Measurements from ENCODE around the gene PDE7B.

PDE7B gene

DNA sequence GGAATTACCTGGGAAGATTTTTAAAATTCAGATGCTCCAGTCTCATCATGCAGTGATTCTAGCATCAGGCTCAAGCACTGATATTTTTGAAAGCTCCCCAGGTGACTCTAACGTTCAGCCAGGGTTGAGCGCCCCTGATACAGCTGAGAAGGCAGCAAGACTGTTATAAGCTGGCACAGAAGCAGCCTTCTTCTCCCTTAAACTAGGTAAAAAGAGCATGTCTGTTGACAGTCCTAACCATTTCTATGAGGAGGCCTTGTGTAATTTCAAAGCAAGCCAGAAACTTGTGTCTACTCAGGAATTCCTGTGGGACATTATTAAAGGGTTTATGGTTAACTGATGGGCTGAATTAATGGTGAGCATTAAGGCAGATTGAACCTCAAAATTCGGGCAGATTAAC lies 141.9 kb downstream of the PDE7B start:
- no peaks in the 10 kb centered on the region for H3K9me3 ChIP-seq (ENCODE audit: low read length)
- H3K9ac ChIP-seq (ENCODE audit: low read length) = no peak overlapping the region
- no peaks in the 10 kb centered on the region for H3K36me3 ChIP-seq (ENCODE audit: insufficient read depth, low read length)
- no peak overlapping the region for H3K27ac ChIP-seq (ENCODE audit: low read depth, low read length)
- no peak overlapping the region for H3K4me3 ChIP-seq (ENCODE audit: low read depth in 1 of 2, low read length in 2 of 2)
- no peaks in the 10 kb centered on the region for H3K27me3 ChIP-seq (ENCODE audit: control insufficient read depth in 1 of 2, insufficient read depth in 2 of 2, low read length in 2 of 2)
- H3K4me1 ChIP-seq (ENCODE audit: insufficient read depth, low read length) = no peaks in the 10 kb centered on the region

DNA sequence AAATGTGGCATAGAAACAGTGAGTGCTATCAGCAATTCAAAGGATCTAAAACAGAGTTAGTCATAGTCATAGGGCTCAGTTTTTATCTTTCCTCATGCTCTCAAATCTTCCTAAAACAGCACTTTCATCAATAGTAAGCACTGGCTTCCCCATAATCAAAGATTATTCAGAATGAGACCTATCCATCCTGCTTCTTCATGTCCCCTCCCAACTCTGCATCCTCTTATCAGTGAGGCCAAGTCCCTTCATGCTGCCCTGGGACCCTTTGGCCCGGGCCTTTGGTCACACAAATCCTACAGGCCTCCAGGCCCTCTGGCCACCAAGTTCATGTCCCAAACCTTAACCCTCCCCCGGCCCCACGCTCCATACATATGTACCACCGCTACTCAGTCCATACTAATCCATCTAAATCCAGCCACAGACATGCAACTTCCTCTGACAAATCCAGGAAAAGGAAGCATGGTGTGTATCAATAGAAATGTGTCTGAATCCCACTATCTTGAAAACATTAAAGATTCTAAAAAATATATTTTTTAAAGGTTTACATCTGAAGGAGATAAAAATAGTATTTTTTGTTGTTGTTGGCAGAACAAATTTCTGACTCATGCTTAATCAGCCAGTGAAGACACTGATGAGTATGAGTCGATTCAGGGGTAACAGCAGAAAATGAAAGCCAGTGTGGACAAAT lies 143.5 kb downstream of the PDE7B start:
- no peaks in the 10 kb centered on the region for H3K4me1 ChIP-seq (ENCODE audit: insufficient read depth, low read length)
- no peaks in the 10 kb centered on the region for H3K9me3 ChIP-seq (ENCODE audit: low read length)
- no peak overlapping the region for H3K27ac ChIP-seq (ENCODE audit: low read depth, low read length)
- H3K9ac ChIP-seq (ENCODE audit: low read length) = no peak overlapping the region
- no peaks in the 10 kb centered on the region for H3K27me3 ChIP-seq (ENCODE audit: control insufficient read depth in 1 of 2, insufficient read depth in 2 of 2, low read length in 2 of 2)
- H3K36me3 ChIP-seq (ENCODE audit: insufficient read depth, low read length) = no peaks in the 10 kb centered on the region
- no peak overlapping the region for H3K4me3 ChIP-seq (ENCODE audit: low read depth in 1 of 2, low read length in 2 of 2)

DNA sequence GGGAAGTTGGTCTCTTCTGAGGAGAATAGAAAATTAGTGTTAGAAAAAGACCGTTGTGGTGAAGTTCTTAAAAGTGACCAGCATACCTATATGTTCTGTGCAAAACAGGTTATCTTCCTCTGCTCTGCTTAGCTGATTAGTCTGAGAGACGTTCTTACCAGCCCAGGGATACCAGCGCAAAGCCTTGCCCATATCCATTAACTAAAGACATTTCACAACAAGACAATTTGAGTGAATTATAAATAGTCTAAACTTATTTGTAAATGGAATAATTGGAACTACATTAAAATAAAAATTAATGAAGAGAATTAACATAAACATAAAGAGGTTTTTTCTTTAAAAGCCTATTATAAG lies 144.0 kb downstream of the PDE7B start:
- no peak overlapping the region for H3K4me3 ChIP-seq (ENCODE audit: low read depth in 1 of 2, low read length in 2 of 2)
- no peak overlapping the region for H3K27ac ChIP-seq (ENCODE audit: low read depth, low read length)
- no peak overlapping the region for H3K9ac ChIP-seq (ENCODE audit: low read length)
- no peaks in the 10 kb centered on the region for H3K9me3 ChIP-seq (ENCODE audit: low read length)
- no peaks in the 10 kb centered on the region for H3K27me3 ChIP-seq (ENCODE audit: control insufficient read depth in 1 of 2, insufficient read depth in 2 of 2, low read length in 2 of 2)
- H3K4me1 ChIP-seq (ENCODE audit: insufficient read depth, low read length) = no peaks in the 10 kb centered on the region
- no peaks in the 10 kb centered on the region for H3K36me3 ChIP-seq (ENCODE audit: insufficient read depth, low read length)

DNA sequence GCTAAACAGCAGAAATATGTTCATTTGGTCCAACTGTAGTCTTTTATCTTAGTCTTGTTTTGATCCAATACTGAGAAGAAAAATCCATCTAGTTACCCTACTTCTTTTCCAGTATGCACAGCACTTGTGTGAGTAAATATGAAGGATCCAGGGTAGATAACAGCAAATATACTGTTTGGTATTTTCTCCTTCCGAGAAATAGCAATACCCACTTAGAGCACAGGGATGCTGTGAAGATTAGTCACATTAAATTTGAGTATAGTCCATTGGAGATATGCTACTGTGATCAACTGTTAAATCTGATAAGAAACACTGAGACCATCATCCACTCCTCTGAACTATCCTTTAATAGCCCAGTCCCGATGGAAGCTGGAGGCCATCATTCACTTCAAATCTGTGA lies 145.2 kb downstream of the PDE7B start:
- H3K9ac ChIP-seq (ENCODE audit: low read length) = no peak overlapping the region
- no peaks in the 10 kb centered on the region for H3K9me3 ChIP-seq (ENCODE audit: low read length)
- H3K4me1 ChIP-seq (ENCODE audit: insufficient read depth, low read length) = no peaks in the 10 kb centered on the region
- H3K27me3 ChIP-seq (ENCODE audit: control insufficient read depth in 1 of 2, insufficient read depth in 2 of 2, low read length in 2 of 2) = no peaks in the 10 kb centered on the region
- no peak overlapping the region for H3K4me3 ChIP-seq (ENCODE audit: low read depth in 1 of 2, low read length in 2 of 2)
- no peaks in the 10 kb centered on the region for H3K36me3 ChIP-seq (ENCODE audit: insufficient read depth, low read length)
- H3K27ac ChIP-seq (ENCODE audit: low read depth, low read length) = no peak overlapping the region

DNA sequence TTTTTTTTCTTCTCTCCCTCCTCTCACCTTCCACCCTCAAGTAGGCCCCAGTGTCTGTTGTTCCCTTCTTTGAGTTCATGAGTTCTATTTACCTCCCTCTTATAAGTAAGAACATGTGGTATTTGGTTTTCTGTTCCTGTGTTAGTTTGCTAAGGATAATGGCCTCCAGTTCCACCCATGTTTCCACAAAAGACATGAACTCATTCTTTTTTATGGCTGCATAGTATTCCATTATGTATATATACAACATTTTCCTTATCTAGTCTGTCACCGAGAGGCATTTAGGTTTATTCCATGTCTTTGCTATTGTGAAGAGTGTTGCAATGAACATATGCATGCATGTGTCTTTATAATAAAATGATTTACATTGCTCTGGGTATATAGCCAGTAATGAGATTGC lies 147.9 kb downstream of the PDE7B start:
- Histone ChIP-seq H3K27ac (ENCODE audit: low read depth, low read length) (no peak overlapping the region), H3K36me3 (ENCODE audit: insufficient read depth, low read length) (no peaks in the 10 kb centered on the region), H3K9me3 (ENCODE audit: low read length) (no peaks in the 10 kb centered on the region), H3K4me1 (ENCODE audit: insufficient read depth, low read length) (no peaks in the 10 kb centered on the region), H3K9ac (ENCODE audit: low read length) (no peak overlapping the region), H3K27me3 (ENCODE audit: control insufficient read depth in 1 of 2, insufficient read depth in 2 of 2, low read length in 2 of 2) (no peaks in the 10 kb centered on the region), H3K4me3 (ENCODE audit: low read depth in 1 of 2, low read length in 2 of 2) (no peak overlapping the region)

DNA sequence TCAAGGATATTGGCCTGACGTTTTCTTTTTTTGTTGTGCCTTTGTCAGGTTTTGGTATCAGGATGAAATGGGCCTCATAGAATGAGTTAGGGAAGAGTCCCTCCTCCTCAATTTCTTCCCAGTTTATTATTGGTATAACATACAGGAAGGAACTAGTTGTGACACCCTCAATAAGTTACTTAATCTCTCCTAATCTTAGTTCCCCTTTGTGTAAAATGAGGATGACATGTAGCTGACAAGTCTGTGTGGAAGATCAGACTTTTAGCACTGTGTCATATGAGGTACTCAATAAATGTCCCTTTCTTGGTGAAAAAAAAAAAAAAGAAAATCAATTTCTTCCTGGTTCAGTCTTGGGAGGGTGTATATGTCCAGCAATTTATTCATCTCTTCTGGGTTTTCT lies 155.8 kb downstream of the PDE7B start:
- Histone ChIP-seq H3K4me1 (ENCODE audit: insufficient read depth, low read length) (no peaks in the 10 kb centered on the region), H3K9me3 (ENCODE audit: low read length) (peaks cover 6% of the 10 kb centered on the region), H3K27me3 (ENCODE audit: control insufficient read depth in 1 of 2, insufficient read depth in 2 of 2, low read length in 2 of 2) (no peaks in the 10 kb centered on the region), H3K4me3 (ENCODE audit: low read depth in 1 of 2, low read length in 2 of 2) (no peak overlapping the region), H3K9ac (ENCODE audit: low read length) (no peak overlapping the region), H3K27ac (ENCODE audit: low read depth, low read length) (no peak overlapping the region), H3K36me3 (ENCODE audit: insufficient read depth, low read length) (no peaks in the 10 kb centered on the region)

DNA sequence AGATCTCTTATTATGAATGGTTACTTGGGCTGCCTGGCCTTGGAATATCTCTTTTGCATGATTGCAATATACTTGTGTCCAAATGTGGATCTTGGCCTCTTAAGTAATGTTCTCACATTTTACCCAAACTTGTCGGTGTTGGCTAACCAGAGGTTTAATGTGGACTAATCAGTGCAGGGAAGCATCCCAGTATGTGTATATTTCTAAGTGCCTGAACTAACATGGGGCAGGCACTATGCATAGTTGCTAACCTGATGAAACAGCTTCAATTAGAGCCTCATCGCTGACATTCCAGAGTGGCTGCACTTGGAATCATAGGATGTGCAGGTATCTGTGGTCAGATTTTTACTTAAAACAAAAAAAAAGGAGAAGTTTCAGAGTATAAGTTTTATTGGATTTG lies 160.0 kb downstream of the PDE7B start:
- Histone ChIP-seq H3K9ac (ENCODE audit: low read length) (no peak overlapping the region), H3K4me3 (ENCODE audit: low read depth in 1 of 2, low read length in 2 of 2) (no peak overlapping the region), H3K4me1 (ENCODE audit: insufficient read depth, low read length) (no peaks in the 10 kb centered on the region), H3K27me3 (ENCODE audit: control insufficient read depth in 1 of 2, insufficient read depth in 2 of 2, low read length in 2 of 2) (no peaks in the 10 kb centered on the region), H3K27ac (ENCODE audit: low read depth, low read length) (no peak overlapping the region), H3K9me3 (ENCODE audit: low read length) (peaks cover 6% of the 10 kb centered on the region), H3K36me3 (ENCODE audit: insufficient read depth, low read length) (no peaks in the 10 kb centered on the region)

DNA sequence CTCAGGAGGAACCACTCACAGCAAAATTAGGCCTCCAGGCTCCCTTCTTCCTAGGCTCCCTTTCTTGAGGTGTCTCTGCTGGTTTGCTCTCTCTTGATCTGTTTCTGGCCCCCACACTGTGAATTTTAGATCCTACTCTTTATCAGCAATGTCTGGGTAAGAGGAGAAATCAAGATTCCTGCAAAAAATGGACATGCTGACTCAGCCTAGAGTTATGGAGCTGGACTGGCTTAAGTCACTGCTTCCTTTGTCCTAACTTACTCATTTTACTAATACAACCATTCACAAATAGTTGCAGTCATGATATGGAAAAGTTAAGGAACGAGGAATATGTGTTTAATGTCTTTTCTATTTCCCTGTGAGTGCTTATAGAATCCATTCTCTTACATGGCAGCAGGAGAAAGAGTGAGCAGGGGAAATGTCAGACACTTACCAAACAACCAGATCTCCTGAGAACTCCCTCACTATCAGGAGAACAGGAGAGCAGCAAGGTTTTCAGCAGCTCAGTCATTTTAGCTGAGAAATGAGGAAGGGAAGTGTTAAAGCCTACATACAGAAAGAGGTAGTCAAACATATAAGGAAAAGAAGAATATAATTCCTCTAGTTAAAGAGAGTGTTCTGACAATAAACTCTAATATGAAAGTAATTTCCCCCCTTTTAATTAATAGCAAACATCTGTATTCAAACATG lies 160.8 kb downstream of the PDE7B start:
- Histone ChIP-seq H3K4me3 (ENCODE audit: low read depth in 1 of 2, low read length in 2 of 2) (no peak overlapping the region), H3K27me3 (ENCODE audit: control insufficient read depth in 1 of 2, insufficient read depth in 2 of 2, low read length in 2 of 2) (no peaks in the 10 kb centered on the region), H3K9me3 (ENCODE audit: low read length) (peaks cover under 1% of the 10 kb centered on the region), H3K4me1 (ENCODE audit: insufficient read depth, low read length) (no peaks in the 10 kb centered on the region), H3K9ac (ENCODE audit: low read length) (no peak overlapping the region), H3K36me3 (ENCODE audit: insufficient read depth, low read length) (no peaks in the 10 kb centered on the region), H3K27ac (ENCODE audit: low read depth, low read length) (no peak overlapping the region)

DNA sequence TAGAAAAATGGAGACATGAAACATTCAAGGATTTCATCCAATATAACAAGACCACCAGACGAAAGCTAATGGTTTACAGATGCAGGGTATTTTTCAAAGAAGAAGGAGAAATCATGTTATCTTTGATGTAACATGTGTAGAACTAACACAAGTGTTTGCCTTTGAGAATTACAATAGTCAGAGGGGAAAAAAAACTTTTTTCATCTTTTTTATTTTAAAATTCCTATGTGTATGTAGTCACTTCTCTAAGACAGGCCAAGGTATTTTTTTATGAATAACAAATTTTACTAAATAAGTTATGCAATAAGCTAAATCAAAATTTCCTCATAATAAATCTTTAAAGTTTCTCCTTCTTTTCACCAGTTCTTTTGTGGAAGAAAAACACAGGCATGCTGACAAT lies 161.4 kb downstream of the PDE7B start:
- Histone ChIP-seq H3K36me3 (ENCODE audit: insufficient read depth, low read length) (no peaks in the 10 kb centered on the region), H3K9ac (ENCODE audit: low read length) (no peak overlapping the region), H3K4me3 (ENCODE audit: low read depth in 1 of 2, low read length in 2 of 2) (no peak overlapping the region), H3K27ac (ENCODE audit: low read depth, low read length) (no peak overlapping the region), H3K4me1 (ENCODE audit: insufficient read depth, low read length) (no peaks in the 10 kb centered on the region), H3K27me3 (ENCODE audit: control insufficient read depth in 1 of 2, insufficient read depth in 2 of 2, low read length in 2 of 2) (no peaks in the 10 kb centered on the region), H3K9me3 (ENCODE audit: low read length) (no peaks in the 10 kb centered on the region)

DNA sequence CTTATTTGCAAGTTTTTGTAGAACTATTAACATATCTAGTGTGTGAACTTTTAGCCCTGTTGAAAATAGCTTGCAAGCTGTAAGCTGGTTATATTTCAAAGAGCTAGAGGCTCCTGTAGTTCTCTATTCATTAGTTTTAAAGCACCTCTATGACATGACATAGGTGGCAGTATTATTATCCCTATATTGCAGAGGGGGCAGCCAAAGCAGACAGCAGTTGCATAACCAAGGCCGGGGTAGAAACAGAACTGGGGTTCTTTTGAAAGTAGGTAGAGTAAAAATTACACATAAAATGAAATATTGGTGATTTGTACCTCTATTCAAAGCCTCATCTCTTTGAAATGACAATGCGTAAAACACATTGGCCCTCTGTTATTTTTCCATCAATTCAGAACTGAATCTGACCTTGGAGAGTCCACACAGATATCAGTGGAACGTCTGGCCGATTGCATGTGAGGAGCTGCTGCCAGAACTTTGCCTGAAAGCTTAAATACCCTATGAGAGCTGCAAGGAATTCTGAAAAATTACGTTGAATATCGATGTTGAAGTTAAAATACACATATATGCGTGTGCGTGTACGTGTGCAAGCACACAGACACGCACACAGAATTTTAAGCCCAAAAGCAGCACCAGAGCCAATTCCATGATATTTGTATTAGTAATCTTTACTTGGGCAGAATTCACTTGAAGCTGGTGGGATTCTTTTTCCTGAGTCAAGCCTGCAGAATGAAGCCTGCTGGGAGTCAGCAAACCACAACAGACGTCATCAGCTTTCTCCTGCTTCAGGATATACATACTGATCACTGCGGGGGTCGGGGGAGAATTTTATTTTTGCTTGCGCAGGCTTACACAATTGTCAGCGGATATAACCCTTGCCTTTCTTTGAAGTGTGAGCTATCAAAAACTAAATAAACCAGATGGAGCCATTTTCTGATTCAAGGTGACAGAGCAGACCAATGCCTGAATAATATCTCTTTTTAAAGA lies 163.2 kb downstream of the PDE7B start:
- no peak overlapping the region for H3K27ac ChIP-seq (ENCODE audit: low read depth, low read length)
- H3K9ac ChIP-seq (ENCODE audit: low read length) = no peak overlapping the region
- H3K27me3 ChIP-seq (ENCODE audit: control insufficient read depth in 1 of 2, insufficient read depth in 2 of 2, low read length in 2 of 2) = no peaks in the 10 kb centered on the region
- H3K4me3 ChIP-seq (ENCODE audit: low read depth in 1 of 2, low read length in 2 of 2) = no peak overlapping the region
- H3K9me3 ChIP-seq (ENCODE audit: low read length) = no peaks in the 10 kb centered on the region
- no peaks in the 10 kb centered on the region for H3K4me1 ChIP-seq (ENCODE audit: insufficient read depth, low read length)
- no peaks in the 10 kb centered on the region for H3K36me3 ChIP-seq (ENCODE audit: insufficient read depth, low read length)

DNA sequence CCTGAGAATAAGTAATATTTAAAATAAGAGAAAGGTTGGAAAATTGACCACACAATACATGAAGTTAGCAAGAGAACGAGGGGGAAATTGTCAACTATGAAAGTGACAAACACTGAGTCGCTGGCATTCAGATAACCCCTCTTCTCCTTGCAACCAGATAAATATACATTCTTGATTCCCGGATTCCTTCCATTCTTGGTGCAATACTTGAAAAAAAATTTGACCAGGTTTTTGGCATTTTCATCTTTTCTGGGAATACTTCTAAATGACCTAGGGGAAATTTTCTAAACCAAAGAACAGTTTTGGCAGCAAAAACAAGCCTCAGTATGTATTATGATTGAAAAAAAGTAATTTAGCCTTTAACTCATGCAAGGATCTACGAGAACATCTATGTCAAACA lies 164.0 kb downstream of the PDE7B start:
- no peaks in the 10 kb centered on the region for H3K4me1 ChIP-seq (ENCODE audit: insufficient read depth, low read length)
- no peak overlapping the region for H3K27ac ChIP-seq (ENCODE audit: low read depth, low read length)
- no peak overlapping the region for H3K4me3 ChIP-seq (ENCODE audit: low read depth in 1 of 2, low read length in 2 of 2)
- no peaks in the 10 kb centered on the region for H3K27me3 ChIP-seq (ENCODE audit: control insufficient read depth in 1 of 2, insufficient read depth in 2 of 2, low read length in 2 of 2)
- H3K9me3 ChIP-seq (ENCODE audit: low read length) = no peaks in the 10 kb centered on the region
- H3K9ac ChIP-seq (ENCODE audit: low read length) = no peak overlapping the region
- H3K36me3 ChIP-seq (ENCODE audit: insufficient read depth, low read length) = no peaks in the 10 kb centered on the region
